SKM-1 (cell line): Measurements from ENCODE around the gene DLX1.
"Not testable (repeated sequence)": the region's sequence is repeated elsewhere in the genome, so short reads cannot be mapped to it uniquely, and the experiment has no call there.

Source experiments
- DNase-seq: peaks from one replicate; lab custom pipeline; 2025; ENCODE audit not compliant: unreplicated experiment; lab: John Stamatoyannopoulos, UW

Gene DLX1

DNA sequence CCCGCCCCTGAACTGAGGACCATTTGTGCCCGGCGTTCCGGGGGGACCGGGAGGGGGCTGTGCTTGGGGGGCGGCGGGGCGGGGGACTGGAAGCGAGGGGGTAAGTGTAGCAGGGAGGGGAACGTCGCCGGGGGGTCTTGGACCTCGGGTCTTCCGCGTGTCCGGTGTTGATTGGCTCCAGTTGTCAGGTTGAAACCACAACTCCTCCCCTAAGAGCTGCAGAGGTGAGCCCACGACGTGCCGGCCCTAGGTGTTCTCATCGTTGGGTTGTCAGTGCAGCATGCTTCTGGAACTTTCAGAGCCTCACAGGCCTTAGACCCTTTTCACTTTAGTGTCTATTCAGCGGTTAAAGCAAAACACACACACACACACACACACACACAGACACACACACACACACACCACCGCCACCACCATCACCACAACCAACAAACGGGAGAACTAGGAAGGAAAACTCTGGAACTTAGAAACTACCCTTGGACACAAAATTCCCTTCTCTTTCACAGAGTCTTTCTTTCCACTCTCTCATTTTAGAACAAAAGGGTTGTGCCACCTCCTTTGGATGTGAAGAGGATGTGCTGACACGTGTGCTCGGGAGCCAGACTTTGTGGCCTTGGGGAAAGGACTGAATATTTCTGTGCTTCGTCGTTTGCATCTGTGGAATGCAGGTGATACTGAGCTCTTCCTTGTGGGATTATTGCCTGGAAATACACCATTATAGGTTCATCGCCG lies 24.1 kb downstream of the DLX1 start:
- DNase-seq: no peak

DNA sequence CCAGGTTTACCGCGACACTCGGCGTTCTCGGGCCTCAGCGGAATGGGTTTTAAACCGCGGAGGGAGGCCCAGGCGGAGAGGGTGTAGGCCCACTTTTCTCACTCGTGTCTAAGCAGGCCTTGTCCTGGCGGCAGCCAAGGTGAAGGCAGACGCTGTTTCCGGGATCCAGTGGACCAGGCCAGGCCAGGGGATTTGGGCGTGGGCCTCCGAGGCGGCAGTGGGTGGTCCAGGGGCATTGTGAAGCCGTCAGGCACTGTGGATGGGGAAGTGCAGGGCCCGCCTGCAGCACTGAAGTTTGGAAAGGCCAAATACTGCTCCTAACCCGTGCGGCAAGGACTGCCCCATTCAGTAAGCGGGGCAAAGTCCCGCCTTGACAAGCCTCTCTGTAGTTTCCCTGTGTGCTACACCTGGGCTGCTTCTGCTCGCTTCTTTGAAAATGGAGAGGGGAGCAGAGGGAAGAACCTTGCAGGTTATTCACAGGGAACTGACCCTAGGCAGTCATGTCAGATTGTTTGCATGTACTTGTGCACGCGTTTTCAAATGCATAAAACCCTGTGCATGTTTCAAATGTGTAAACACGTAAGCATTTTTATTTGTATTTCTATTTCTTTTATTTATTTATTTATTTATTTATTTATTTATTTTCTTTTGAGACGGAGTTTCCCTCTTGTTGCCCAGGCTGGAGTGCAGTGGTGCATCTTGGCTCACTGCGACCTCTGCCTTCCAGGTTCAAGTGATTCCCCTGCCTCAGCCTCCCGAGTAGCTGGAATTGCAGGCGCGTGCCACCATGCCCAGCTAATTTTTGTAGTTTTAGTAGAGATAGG lies 24.9 kb downstream of the DLX1 start:
- DNase-seq: no peak

DNA sequence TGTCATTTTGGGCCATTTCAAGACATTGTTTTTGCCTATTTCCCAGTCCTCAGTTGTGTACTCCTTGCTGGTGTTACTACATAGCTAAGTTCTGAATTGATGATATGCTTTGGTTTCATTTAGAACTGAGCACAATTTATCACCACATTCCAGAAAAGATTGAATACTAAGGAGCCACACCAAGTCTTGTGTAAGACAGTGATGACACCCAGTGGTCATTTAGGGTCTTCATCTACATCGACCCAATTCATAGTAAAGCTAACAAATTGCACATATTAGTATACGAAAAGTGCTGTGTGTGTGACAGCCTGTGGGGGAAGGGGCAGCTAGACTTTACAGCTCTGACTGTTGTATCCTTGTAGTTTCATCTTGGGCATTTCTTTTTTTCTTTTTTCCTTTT lies 28.3 kb downstream of the DLX1 start:
- DNase-seq: no peak

DNA sequence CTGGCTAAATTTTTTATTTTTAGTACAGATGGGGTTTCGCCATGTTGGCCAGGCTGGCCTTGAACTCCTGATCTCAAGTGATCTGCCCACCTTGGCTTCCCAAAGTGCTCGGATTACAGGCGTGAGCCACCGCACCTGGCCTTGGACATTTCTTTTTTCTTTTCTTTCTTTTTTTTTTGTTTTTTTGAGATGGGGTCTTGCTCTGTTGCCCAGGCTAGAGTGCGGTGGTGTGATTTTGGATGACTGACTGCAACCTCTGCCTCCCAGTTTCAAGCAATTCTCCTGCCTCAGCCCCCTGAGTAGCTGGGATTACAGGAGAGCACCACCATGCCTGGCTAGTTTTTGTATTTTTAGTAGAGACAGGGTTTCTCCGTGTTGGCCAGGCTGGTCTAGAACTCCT lies 28.9 kb downstream of the DLX1 start:
- not testable (repeated sequence) for DNase-seq

DNA sequence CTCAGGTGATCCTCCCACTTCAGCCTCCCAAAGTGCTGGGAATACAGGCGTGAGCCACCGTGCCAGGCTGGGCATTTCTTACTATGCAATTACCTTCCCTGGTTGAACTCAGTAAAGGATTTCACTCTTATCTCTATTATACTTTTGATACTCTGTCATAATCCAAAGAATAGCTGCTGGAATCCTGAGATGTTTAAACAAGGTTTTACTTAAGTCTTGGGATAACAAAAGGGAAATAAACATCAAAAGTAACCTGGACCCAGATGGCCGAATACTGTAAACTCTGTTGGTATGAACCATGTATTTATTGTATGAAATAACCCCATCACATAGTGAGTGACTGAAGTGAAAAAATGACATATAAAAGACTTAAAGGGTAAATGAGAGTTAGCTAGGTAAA lies 29.3 kb downstream of the DLX1 start:
- DNase-seq: no peak

DNA sequence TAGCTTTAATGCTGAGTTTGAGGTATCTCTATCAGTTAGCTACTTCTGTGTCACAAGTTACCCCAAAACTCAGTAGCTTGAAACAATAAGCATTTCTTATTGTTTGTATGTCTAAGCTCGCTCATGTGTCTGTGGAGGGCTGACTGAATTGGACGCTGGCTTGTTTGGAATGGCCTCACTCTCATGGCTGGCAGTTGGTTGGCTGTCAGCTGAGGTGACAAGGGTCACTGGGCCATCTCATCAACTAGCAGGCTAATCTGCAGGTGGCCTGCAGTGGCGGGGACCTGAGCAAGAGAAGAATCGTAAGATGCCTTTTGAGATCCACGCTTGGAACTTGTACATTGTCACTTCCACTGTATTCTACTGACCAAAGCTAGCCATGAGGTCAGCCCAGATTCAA lies 30.8 kb downstream of the DLX1 start:
- DNase-seq: no peak

DNA sequence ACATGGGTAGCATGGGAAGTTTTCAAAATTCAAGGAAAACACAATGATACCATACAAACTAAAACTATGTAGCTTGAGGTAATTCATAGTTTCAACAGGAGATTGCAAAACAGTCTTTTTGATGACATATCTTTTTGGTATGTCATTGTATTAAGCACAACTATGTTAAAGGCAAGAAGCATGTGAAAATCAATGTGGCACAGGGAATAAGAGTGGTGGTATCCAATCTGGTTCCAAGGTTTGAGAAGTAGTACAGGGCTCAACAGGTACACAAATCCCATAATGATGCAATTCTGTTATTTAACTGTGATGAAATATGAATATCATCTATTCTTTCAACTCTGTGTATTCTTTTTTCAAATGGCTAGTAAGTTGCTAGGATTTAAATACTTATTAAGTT lies 33.8 kb downstream of the DLX1 start:
- no peak for DNase-seq

DNA sequence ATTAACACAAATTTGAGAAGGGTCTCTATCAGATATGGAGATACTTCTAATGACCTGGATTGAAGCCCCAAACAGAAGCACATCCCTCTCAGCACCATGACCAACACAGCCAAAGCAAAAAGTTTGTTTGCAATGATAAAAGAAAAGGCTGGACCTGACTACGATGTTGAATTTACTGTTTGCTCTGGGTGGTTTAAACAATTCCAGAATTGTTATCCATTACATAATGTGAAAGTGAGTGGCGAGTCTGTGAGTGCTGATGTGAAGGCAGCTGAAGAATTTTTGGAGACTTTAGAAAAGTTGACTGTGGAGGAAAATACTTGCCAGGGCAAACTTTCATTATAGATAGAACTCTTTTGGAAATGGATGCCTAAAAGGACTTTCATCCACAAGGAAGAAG lies 34.8 kb downstream of the DLX1 start:
- no peak for DNase-seq

DNA sequence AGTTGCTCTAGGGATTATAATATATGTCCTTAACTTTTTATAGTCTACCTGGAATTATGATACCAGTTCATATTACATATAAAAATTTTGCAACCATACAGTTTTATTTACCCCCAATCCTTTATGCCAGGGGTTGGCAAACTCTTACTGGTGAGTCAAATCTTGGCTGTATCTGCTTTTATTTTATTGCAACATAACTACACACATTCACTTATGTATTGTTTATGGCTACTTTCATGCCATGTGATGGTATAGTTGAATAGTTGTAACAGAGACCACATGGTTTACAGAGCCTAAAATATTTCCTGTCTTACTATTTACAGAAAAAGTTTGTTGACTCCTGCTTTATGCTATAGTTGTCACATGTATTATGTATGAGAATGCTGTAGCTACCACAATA lies 43.2 kb downstream of the DLX1 start:
- DNase-seq: no peak

DNA sequence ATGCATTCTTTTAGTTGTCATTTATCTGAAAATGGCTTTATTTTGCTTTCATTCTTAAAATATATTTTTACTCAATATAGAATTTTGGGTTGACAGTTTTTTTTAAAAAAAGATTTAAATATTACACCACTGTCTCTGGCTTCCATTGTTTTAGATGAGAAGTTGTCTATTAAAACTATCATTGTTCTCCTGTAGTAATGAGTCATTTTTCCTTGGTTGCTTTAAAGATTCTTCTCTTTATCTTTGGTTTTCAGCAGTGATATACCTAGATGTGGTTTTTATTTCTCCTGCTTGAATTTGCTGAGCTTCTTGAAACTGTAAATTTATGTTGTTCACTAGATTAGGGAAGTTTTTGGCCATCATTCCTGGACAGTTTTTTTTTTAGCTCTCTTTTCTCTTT lies 44.1 kb downstream of the DLX1 start:
- DNase-seq: no peak

DNA sequence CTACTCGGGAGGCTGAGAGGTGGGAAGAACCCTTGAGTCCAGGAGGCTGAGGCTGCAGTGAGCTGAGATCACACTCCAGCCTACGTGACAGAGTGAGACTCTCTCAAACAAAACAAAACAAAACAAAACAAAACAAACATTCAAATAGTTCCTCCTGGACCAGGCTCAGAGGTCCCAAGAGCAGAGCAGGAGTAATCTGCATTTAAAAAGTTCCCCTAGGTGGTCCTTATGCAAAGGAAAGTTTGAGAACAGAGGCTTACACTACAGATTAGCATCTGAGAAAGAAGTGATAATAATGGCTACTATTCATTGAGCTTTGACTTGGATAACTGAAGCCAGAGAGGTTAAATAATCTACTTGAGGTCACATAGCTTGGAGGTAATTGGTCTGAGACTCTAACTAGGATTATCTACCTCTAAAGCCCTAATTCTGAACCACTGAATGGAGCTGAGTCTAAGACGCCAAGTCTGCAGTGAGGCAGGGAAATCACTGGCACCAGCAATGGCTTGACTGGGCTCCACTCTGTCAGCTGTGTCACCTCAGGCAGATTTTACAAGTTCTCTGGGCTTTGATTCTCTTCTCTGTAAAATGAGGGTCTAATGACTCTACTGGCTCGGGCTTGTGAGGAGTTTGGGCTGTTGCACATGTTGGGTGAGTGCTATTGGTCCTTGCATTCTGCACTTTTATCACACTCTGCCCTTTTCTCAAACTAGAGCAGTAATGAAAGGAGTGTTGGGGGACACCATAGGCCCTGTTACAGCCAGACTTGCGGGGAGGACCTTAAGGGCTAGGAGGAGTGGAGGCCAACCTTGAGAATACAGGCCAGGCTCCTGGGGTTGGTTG lies 46.6 kb downstream of the DLX1 start:
- DNase-seq: no peak

DNA sequence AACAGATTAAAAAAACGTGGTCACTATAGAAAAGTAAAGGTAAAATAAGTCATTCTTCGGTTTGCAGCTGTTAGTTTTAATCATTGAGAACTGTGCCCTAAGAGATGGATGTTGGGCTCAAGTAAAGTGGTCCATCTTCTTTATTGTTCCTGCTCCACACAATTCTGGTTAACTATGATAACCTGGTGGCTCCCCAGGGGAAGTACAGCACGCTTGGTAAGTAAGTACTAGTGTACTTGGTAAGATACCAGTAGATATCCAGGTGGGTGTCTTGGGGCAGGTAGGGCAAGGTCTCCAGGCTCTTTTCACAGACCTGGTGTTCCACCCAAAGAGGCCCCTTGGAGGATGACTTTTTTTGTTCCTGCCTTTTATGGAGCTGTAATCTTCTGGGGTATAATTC lies 49.0 kb downstream of the DLX1 start:
- no peak for DNase-seq

DNA sequence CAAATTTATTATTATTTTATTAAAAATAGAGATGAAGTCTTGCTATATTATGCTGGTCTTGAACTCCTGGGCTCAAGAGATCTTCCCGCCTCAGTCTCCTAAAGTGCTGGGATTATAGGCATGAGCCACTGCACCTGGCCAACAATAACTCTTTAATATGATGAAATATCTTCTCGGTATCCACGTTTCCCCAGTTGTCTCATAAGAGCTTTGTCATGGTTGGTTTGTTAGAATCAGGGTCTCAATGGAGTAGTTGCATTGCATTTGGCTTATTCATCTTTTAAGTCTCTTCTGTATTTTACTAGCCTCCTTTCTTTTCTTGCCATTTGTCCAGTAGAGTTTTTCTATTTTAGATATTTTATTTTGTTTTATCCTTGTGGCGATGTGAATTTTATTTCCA lies 50.1 kb downstream of the DLX1 start:
- DNase-seq: no peak

DNA sequence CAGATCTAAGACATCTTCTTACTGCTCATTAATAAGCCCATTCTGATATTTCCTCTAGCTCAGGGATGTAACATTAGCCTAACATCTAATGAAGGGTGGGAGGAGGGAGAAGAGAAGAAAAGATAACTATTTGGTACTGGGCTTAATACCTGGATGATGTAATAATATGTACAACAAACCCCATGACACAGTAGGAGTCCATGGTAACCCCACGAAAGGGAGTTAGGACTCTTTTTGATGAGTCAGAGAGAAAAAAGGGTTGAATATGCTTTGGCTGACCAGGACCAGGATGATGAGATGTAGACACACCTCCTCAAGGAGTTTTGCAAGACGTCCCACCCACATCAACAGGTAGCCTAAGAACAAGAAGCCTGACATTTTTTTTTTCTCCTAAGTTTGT lies 51.8 kb downstream of the DLX1 start:
- DNase-seq: no peak

DNA sequence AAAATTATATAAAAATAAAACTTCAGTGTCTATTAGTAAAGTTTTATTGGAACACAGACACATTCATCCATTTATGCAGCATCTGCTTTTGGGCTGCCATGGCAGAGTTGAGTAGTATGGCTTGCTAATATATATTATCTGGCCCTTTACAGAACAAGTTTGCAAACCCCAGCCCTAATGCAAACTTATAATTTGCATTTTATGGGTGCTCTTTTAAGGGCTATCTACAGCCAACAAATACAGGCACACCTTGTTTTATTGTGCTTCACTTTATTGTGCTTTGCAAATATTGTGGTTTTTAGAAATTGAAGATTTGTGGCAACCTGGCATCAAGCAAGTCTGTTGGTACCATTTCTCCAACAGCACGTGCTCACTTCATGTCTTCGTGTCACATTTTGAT lies 52.6 kb downstream of the DLX1 start:
- DNase-seq: no peak

DNA sequence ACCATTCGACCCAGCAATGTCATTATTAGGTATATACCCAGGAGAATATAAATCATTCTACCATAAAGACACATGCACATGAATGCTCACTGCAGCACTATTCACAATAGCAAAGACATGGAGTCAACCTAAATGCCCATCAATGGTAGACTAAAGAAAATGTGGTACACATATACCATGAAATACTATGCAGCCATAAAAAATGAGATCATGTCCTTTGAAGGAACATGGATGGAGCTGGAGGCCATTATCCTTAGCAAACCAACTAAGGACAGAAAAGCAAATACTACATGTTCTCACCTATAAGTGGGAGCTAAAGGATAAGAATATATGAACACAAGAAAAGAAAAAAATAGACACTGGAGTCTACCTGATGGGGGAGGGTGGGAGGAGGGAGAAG lies 53.4 kb downstream of the DLX1 start:
- not testable (repeated sequence) for DNase-seq
